Stimulated activated CD4-positive, alpha-beta T cell treated with anti-CD3 and anti-CD28 coated beads, TNF-alpha, amount 100 ng/mL, for 24 hours (primary cell): Measurements from ENCODE around the gene ROBO1.
"Not testable (repeated sequence)": the region's sequence is repeated elsewhere in the genome, so short reads cannot be mapped to it uniquely, and the experiment has no call there.

Experiments
- DNase-seq, 3 experiments: peaks; one replicate each; pipeline ENCODE4 v3.0.0-alpha.2; 2020; ENCODE audit warnings: low read depth in 3 of 3

ROBO1 gene

DNA sequence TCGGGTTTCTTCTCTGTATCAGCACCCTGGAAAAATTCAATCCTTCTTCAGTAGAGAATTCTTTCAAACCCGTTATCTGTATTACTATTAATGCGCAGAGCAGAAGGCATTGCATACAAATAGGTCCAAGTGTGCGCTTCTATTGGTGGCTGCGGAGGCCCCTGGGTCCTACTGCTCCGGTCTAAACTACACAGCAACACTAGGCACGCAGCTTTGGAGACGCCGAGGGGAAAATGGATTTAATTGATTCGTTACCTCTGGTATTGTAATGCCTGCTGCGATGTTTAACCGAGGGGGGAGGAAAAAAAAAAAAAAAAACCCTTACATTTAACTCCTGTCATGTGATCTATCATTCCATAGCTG, at the start of gene ROBO1:
Gene ROBO1 (minus strand): TSS at position 94 of the 363 bp plus-strand sequence.
- no peak for DNase-seq

DNA sequence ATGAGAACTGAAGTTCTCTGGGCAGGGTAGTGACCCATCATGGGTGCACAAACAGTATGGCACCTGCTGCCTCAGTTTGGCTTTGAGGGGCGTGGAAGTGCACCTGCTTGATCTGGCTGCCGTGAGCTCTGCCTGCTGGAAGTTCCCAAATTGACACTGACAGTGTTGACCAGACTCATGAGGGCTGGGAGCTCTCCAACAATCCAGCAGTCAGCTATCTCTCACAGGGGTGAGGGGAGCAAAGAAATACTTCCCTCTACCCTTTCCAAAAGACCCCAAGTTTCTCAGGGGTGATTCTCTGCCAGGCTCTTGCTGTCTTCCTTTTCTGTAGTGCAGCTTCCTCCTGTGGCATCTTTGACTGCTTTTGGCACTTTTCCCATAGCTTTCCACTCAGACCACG, 49.4 kb upstream of the ROBO1 start:
- DNase-seq, result no peak

DNA sequence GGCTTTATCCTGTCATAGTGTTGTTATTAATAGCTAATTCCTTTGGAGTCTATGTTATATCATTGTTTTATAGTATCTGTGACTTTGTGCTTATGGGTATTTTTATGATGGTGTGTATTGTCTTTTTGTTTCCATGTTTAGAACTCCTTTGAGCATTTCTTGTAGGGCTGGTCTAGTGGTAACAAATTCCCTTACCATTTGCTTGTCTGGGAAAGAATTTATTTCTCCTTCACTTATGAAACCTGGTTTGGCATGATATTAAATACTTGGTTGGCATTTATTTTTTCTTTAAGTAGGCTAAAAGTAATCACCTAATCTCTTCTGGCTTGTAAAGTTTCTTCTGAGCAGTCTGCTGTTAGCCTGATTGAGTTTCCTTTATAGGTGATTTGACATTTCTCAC, 47.7 kb upstream of the ROBO1 start:
- no peak for DNase-seq

DNA sequence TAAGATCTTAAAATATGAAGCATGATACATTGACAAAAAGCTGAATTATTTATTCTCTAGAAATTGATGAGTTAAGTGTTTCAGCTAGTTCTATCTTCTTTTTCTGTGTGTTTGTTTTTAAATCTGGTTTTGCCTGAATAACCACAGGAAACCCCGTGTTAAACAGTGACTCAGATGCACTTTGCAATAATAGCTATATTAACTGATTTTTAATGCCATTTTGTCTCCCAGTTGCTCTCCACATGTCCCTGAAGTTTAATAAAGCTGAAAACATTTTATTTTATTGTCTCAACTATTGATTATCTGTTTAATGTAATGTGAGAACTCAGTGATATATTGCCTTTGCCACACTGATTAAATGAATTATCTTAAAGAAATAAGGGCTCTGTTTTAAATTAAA, 42.8 kb upstream of the ROBO1 start:
- DNase-seq, result no peak

DNA sequence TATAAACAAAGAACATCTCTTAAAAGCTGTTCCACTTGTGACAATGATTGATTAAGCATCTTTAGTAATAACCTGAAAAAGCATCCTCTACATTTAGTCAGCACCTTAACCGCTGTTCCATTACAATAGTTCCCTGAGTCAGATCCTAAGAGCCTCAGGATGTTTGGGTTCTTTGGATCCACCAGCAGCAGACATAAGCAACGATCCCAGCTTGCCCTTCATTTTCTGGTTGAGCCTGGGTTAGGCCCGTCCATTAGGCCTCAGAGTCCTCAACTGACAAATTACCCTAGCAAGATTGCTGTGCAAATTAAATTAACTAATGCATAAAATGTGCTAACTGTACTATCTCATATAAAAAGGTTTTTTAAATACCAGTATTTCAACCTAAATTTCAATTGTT, 42.3 kb upstream of the ROBO1 start:
- DNase-seq, result no peak

DNA sequence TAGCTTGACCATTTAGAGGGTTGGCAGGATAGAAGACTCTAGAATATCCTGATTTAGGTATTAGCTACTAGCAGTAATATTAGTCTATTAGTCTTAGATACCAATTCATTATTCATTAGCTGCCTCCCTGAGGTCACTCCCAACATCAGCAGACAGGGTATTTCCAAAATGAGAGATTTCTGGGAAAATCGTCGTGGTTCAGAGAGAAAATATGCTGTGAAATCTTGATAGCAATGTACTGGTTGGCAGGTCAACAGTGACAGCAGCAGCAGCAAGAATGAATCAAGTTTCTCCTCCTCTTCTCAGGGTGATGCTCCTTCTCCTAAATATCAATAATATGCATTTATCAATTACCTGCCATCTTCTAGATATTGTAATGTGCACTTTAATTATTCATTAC, 41.3 kb upstream of the ROBO1 start:
- DNase-seq, result no peak

DNA sequence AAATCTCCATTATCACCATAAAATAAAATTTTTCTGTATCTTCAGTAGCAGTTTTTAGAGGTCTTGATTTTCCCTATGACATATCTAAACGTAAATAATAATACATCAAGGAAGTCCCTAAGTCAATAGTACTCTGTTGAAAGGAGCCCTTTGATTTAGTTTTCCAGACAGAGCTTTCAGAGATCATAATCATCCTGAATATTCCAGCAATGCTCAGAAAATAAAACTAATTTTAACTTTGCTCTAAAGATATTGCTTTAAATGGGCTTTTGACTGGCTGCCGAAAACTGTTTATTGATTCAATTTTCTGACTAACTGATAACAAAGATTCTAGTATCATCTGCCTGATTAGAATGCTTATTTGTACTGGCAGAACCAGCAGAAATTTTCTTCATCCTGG, 40.7 kb upstream of the ROBO1 start:
- no peak for DNase-seq

DNA sequence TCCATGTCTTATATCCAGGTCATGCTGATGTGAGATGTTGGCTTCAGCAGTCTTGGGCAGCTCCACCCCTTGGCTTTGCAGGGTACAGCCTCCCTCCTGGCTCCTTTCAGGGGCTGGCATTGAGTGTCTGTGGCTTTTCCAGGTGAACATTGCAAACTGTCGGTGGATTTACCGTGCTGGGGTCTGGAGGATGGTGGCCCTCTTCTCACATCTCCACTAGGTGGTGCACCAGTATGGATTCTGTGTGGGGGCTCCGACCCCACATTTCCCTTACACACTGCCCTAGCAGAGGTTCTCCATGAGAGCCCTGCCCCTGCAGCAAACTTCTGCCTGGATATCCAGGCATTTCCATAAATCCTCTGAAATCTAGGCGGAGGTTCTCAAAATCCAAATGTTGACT, 22.4 kb upstream of the ROBO1 start:
- not testable (repeated sequence) for DNase-seq

DNA sequence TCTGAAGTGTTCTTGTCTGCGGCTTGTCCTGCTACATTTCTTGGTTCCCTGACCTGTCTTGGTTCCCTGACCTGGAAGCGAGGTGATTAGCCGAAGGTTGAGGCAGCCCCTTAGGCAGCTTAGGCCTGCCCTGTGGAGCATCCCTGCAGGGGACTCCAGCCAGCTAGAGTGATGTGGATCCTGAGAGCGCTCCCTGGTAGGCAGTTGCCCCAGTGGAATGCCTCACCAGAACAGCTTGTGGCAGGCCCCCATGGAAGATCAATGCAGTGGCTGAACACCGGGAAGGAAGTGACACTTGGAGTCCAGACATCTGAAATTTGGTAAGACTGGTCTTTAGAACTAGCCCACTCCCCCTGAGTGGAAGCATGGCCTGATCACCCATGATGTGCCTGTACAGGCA, 5.5 kb upstream of the ROBO1 start:
- DNase-seq, result no peak

DNA sequence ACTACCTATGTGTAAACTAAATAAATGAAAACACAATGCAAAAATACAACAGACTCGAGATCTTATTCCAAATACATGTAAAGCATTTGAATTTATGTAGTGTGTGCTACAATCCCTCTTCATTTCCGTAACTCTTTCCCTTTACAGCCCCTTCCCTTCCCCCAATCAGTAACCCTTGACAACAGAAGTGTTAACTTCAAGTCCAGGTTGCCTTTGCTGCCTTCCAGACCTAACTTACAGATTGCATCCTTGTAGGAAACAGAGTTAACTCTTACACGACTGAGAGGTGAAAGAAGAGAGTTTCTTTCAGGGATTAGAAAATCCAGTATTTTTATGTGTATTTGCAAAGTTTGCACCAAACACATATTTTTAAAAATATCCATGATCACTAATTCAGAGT, 1.4 kb upstream of the ROBO1 start:
- DNase-seq, result no peak

DNA sequence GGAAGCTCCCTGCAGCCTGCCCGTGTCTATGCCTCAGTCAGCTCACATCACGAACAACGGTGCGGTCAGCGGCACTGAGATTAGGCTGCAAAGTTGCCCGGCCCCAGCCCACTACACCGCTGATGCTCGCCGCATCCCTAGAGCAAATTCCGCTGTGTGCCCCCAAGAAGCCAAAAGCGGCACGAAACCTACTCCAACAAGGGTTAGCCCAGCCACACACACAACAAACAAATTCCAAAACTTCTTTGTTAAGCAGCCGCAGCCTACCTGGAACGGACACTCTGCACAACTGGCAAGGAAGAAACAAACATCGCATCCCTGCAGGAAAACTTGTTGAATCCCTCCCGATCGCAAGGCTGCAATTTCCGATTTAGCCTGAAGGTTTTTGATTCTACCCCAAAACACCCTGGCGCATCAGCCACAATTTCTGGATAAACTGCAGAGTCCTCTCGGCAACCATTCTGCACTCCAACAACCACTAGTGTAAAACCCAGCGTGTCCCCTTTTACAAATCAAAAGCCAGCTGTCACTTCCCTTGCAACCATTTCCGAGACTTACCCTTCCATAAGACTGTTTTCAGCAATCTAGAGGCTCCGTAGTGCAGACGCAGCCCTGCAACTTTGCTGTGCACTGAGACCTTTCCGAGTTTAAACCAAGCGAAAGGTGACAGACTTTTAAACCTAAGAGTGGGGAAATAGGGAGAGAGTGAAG, 449 bp downstream of the ROBO1 start:
- no peak for DNase-seq

DNA sequence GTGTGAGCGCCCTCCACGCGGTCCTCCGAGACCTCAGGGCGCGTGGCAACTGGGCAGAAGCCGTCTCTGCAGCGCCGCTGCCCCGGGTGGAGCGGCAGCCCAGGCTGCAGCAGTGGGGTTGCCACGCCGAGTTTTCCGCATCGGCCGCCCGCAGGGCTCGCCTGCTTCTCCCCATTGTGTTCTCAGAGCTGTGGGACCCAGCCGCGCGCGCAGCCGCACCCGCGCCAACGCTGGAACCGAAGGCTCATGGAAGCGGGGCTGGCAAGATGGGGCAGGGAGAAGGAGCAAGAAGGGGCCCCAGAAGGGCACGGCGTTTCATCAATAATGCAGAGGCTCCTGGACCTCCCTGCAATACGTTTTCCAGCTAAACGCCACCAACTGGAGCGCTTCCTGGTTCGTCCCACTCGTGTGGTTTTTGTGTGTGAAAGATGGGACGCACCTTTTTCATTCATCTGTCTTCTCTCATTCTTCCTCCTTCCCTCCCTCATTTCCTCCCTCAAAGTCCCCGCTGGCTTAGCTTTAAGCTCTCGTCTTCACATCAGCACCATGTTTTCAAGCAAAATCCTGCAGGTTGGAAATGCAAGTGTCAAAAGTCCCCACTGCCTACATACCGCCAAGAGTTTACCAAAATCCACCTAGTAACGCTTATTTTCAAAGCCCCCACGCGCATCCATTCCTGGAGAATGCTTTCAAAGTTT, 1.2 kb downstream of the ROBO1 start:
- no peak for DNase-seq

DNA sequence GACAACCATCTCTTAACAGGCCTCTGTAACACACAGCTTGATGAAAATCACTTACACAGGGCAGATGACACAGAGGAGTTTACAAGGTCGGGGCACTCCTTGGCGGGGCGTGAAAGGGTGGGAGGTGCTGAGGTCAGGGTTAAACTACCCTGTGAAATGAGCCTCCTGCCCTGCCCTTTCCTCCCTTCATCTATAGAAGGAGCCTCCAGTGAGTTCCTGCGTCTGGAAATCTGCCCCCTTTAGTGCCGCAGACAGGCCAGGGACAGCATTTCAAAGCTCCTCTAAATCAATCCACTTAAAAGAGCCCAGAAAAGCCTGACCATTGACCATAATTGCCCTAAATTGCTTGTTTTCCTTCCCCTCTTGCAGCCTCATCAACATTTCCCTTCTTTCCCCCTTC, 1.9 kb downstream of the ROBO1 start:
- DNase-seq, result no peak

DNA sequence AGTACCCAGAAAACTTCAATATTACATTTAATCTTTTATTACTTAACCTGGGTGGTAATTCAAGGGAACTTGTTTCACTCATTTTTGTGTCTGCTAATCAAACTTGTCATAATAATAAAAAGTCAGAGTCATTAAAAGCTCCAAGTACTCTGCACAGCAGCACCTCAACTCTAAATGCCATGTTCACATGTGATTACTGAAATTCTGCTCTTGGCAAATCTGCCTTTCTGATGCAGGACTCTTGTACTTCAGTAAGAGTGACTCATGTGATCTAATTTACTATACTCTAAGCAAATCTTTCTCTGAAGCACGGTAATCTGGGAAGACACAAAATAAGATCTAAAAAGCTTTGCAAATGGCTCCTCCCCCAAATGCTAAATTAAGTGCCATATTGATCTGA, 6.4 kb downstream of the ROBO1 start:
- DNase-seq, result no peak

DNA sequence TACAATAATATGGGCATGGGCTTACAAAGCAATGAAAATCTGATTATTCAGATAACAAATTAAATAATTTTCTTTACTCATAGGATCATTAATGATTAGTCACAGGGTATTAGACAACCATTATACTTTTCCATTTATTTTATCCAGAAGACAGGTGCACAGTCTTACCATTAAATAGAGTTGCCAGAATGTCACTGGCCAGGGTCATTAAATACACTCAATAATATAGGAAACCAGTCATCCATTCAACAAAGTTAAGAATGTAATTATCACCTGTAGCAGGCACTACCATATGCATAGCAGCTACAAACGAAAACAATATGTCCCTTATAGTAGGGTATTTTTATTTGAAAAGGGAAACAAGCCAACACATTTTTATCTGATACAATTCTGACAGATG, 16.1 kb downstream of the ROBO1 start:
- no peak for DNase-seq

DNA sequence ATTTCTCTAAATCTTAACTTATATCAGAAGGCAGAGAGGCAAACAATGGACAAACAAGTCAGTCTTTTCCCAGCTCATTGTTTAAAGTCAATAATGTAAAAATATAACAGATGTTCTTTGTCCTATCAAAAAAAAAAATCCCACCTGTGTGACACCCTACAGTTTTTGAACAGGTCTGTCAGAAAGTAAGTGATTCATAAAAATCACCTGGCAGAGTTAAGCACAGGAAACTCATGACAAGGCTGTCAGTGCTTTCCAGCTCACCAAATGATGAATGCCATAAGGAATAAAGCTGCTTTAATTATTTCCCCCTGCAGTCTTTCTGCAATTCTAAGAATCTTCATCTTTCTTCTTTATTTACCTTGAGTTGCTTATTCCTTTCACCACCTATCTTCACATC, 30.3 kb downstream of the ROBO1 start:
- no peak for DNase-seq

DNA sequence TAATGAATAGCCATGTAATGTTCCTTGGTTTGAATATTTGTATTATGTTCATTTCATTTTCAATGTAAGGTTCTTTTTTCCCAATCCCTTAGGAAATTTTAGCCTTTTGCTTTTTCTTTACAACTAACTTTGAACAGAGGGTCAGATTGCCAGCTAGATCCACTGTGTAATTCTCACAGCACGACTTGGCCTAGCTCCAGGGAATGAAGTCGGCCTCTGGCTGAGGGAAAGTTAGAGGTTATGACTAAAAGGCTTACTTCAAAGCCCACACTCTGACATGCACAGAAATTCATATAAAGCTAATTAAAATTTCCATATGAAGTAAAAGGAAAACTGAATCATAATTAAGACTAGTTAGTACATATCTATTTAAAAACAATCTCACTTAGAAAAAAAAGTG, 38.7 kb downstream of the ROBO1 start:
- DNase-seq, result no peak

DNA sequence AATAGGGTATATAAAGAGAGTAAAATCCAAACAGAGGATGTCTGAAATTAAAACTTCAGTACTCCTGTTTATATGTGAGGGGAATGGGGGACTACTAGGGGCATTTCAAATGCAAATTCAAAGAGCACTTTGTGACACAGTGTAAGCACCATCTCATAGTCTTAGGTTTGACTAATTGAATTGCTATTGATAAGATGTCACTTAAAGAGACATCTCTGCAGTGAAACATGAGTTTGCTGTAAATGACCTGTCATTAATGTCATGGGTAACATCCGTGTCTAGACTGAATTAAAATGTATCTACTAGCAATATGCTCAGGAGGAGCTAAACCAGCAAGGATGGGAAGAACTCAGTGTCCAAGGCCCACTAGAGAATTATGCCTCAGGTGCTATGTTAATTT, 41.0 kb downstream of the ROBO1 start:
- DNase-seq, result no peak

DNA sequence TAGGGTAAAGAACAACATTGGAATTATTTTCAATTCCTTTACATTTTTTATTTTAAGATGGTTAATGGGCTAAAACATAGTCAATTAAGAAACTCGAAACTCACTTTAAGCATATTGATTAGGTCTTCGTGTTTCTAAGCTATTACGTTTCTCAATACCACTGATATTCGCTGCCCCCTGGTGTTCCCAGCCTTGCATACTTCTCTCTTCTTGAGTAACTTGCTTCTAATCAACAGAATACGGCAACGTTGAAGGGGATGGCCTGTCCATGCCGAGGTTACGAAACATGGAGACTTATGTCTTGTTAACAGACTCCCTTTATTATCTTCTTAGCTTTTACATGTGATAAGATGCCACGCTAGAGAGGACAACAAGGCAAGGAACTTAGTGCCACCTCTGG, 43.6 kb downstream of the ROBO1 start:
- no peak for DNase-seq

DNA sequence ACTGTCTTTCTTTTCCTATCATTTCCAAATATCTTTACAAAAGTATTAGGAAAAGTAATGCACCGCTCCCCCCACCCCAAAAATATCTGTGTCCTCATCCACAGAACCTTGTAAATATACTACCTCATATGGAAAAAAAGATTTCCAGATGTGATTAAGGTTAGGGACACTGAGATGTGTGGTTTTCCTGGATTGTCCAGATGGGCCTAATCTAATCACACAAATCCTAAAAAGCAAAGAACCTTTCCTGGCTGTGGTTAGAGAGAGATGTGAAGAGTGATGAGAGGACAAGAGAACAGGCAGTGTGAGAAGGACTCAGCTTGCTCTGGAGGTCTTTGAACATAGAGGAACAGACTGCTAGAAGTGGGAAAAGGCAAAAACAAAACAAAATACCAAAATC, 77.7 kb downstream of the ROBO1 start:
- no peak for DNase-seq

DNA sequence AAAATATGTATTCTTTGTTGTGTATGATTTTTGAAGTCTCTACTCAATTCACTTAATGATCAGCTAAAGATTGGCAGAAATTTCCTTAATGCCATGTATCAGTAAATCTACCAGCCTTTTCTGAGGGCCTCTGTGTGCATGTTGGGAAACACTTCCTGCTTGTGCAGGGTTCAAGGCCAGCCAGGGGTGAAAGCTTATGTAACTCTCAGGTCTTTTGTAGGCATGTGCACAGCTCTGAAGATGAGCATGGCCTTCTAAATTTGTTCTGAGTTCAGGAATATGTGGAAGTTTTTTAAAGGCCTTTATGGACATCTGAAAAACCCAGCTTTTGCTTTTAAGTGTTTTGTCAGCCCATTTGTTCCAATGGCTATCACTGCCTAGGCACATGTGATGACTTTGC, 82.7 kb downstream of the ROBO1 start:
- DNase-seq, result no peak

DNA sequence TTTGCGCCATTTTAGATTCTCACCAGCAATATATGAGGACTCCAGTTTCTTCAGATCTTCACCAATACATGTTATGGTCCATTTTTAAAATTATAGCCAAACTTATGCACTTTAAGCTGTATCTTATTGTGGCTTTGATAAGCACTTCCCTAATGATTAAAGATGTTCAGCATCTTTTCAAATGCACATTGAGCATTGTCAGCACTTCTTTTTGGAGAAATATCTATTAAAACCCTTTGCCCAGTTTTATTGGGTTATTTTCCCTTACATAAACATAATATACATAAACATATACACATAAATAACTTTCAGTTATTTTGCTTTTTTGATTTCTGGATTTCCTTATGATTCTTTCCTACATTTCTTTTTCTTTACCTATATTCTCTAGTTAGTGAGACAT, 83.8 kb downstream of the ROBO1 start:
- DNase-seq, result no peak

DNA sequence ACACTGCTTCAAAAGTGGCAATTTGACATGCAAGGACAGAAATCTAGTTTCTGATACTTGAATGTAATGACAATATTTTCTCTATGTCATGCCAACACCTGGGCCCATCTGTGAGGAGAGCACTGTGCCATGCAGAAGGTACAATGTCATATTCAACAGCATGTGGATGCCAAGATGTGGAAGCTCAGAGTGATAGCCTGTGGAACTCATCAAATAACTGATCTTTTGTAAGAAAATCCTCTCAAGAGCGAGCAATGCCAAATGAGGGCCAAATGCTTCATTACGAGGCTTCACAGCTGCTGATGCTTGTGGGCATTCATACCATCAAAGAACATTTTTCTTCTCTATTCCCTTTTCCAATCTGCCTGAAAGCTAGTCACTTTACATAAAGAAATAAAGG, 95.1 kb downstream of the ROBO1 start:
- DNase-seq, result no peak

DNA sequence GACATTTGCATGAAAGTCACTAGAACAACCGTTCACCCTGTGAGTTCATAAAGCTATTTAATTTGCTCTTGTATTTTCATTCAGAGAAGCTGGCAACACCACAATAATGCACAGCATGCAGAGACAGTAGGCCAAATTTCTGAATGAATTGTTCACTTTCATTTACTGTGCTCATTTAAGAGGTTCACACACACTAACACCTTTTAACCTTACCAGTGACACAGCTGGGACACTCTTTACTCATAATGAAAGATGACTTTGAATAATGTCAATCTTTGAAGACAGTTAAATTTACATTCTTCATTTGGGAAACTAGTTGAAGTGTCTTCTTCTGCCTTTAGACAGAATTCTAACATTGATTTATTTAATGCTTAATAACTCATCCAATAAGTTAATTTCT, 95.7 kb downstream of the ROBO1 start:
- DNase-seq, result no peak
